Frontal cortex (tissue), 4 donors: ENCODE data around the gene RAB7B. TPM values are rescaled to one million over a fixed set of nuclear protein-coding genes. Genes with fewer than 3 reads are reported as not detected.

Source experiments
- DNase-seq, 2 donors: peaks; one replicate each; pipeline ENCODE4 v3.0.0; 2012; ENCODE audit warnings: low spot score in 2 of 2
- FAIRE-seq: peaks from 2 replicates; lab custom pipeline; 2012; peaks lifted over from hg19 to GRCh38; lab: Jason Lieb, UNC
- total RNA-seq: library from RNA; depleted of rRNA; stranded (reverse); fragments of >200 nt; gene quantifications from one replicate; pipeline ENCODE4 v1.2.3, GENCODE V29; 2014
- donor health status: control.
- donor health status: control.
- donor health status: control.

RAB7B gene
- total RNA-seq, 1 donor from 2014 or later: under 0.01 TPM

- peak; percentile 57 to 74 for DNase-seq
- no peak for FAIRE-seq
Measured at GRCh38 chr1:205977402-205978014, 25.7 kb downstream of the RAB7B start.

GRCh38 chr1:205976708-205977401 is 26.3 kb downstream of the RAB7B start:
- DNase-seq (no peak), FAIRE-seq (no peak)

DNA sequence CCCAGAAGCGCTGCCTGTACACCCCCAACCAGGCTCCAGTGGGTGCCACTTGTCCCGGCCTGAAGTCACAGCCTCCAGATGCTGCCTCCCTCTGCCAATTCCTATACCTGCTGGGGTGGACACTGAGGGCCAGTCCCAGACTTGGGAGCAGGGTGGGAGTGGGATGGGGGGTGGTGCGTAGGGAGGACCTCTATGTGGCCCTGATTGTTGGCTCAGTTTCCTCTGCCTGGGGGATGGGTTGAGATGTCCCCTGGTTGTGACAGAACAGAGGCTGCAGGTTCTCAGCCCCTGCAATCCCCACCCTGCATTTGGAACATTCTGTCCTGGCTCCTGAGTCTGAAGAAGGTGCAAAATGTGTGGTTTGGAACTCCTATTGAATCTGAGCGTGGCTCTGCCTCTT is 27.2 kb downstream of the RAB7B start:
- FAIRE-seq (no peak), DNase-seq (no peak)

GRCh38 chr1:205975387-205975998 is 27.7 kb downstream of the RAB7B start:
- DNase-seq (no peak), FAIRE-seq (no peak)

DNA sequence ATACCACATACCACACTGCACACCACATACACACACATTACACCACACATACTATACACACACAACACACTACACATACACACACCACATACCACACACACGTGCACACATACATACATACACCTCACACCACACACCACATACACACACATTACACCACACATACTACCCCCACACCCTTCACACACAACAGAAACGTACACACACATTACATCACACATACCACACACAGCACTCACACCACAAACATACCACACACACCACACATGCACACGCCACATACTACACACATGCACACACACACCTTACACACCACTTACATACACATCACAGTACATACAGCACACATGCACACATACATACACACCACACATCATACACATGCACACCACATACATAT is 28.5 kb downstream of the RAB7B start:
- FAIRE-seq (no peak), DNase-seq (no peak)

GRCh38 chr1:205973377-205974232 is 29.6 kb downstream of the RAB7B start:
- FAIRE-seq: no peak

GRCh38 chr1:205972491-205973168 is 30.6 kb downstream of the RAB7B start:
- FAIRE-seq (no peak), DNase-seq (no peak)

More at GRCh38 chr1:205973377-205974232, 29.6 kb downstream of the RAB7B start:
- no peak for DNase-seq

GRCh38 chr1:205972081-205972480 is 31.1 kb downstream of the RAB7B start:
- FAIRE-seq (no peak), DNase-seq (no peak)

DNA sequence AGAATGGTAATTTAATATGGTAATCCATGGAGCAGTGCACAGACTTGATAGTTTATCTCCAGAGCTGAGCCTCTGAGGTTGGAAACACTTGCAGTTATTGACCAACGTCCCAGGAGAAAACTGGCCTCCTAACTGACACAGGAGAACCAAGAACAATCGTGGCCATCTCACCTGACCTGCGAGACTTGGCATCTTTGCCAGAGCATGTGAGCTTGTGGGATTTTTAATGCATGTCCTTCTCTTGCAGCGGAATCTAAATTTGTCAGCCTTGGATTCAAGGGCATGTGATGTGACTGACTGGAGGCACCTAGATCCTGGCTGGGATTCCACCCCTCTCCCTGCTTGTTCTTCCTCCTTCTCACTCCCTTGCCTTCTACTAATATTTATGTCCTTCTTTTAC is 32.1 kb downstream of the RAB7B start:
- no peak for DNase-seq
- no peak for FAIRE-seq

DNA sequence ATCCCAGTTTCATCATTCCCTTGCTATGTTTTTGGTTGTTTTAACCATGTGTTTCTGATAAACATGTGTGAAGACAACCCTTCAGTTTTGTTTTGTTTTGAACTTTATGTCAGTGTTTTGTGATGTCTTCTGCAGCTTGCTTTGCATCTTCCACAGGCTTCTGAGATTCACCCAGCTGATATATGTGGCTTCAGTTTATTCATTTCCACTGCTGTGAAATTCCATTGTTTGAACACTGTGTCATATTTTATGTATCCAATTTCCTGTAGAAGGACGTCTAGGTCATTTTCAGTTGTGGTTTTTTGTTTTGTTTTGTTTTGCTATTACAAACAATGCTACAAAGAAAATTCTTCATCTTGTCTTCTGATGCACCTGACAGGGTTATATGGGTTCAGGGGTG is 32.7 kb downstream of the RAB7B start:
- DNase-seq: no peak
- no peak for FAIRE-seq

DNA sequence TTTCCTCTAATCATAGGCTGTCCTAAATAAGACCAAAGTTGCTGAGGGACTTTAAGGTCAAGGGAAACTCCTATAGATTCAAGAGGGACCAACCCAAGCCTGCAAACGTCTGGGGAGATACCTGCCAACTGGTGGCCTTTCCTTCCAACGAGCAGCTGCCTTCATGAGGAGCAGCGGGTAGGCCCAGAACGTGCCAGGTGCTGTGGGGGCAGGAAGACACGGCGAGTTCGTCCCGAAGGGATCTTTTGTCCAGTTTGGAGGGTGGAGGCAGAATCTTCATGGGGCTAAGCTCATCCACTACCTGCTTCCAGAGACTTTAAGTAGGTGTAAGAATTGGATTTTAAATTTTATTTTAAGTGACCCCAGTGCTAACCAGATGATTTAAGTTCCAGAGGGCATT is 34.0 kb downstream of the RAB7B start:
- DNase-seq (no peak), FAIRE-seq (no peak)

DNA sequence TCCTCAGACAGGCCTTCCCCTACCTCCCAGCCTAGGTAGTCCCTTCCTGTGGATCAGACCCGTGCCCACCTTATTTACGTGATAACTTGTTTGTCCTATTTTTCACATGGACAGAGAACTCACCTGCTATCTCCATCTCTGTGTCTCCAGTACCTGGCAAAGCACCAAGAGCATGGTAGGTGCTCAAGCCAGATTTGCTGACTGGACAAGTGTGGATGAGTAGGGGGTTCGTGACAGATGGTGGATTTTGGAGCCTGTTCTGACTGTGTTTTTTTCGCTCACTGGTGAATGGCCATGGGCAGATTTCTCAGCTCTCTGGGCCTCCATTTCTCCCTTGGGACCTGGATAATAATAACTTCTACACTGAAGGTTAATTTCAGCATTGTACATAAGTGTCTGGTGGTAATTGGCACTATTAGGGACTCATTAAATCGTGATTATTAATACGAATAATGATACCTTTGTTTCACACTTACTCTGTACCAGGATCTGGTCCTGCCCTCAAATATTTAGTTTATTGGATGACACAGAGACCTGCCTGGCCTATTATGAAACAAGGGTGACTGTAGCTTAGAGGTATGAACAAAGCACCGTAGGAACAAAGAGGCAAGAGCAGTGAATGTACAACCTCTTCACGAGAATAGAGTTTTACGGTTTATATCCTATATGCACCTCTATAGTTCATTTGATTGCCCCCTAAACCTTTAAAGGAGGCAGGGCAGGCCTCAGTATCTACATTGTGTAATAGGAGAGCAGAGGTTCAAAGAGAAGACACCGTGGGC is 35.5 kb downstream of the RAB7B start:
- no peak for DNase-seq
- no peak for FAIRE-seq

DNA sequence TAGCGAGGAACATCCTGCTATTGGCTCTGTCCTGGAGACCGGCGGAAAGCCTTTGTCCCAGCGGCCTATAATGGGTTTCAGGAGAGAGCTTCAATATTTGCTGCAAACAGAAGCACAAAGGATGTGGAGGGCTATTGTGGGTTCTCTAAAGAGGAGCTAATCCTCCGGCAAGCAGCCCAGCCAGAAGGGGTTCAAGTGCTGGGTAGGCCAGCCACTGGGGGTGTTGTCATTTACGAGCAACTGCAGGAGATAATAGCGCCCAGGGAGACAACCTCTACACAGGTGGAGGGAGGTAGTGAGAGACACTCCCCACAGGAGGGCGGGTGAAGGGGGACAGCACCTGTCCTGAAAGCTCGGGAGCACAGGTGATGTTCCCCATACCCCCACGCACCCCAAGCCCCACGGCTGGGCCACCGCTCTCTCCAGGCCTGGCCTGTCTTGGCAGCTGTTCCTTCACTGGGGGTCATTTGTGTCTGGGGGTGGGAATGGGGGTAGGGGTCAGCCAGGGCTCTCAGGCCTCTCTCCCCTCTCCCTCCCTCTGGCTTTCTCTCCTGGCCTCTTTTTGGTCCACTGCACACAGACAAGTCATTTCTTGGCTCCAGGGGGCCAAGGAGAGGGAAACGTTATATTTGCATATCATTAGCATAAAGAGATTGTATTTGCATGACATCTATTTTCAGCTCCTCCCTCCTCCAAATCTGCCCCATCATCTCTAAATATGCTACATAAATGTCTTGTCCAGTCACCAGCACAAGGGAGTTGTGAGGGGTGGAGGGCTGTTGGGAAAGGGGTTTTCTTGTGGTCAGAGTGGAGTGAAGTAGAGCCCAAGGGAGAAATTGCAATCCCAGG is 37.9 kb downstream of the RAB7B start:
- DNase-seq (no peak), FAIRE-seq (no peak)

- no peak for FAIRE-seq
- DNase-seq: no peak
Measured at GRCh38 chr1:205963352-205964155, 39.6 kb downstream of the RAB7B start.

DNA sequence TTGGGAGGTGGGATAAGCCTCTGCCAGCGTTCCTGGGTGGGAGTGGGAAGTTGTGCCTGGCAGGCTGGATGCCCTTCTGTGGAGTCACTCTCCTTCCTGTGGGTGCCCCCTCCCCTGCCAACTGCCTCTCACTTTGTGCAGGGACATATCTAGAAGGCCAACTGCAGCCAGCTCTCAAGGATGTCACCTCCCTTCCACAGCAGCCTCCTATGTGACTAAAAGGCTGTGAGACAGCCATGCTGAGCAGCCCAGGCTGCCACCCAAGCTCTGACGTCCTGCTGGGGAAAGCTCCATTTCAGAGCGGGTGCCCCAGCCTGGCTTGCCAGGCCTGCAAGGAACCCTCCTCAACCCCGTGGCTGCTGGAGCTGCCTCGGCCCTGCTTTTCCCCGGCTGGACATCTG is 40.4 kb downstream of the RAB7B start:
- FAIRE-seq (no peak), DNase-seq (no peak)

- no peak for DNase-seq
- FAIRE-seq: no peak
Measured at GRCh38 chr1:205961991-205962820, 41.0 kb downstream of the RAB7B start.

GRCh38 chr1:205961405-205961804 is 41.8 kb downstream of the RAB7B start:
- DNase-seq: peak in 1 of 2 donors; percentile 39
- FAIRE-seq: no peak
